Activated CD8-positive, alpha-beta memory T cell treated with anti-CD3 and anti-CD28 coated beads, Interleukin-2, amount 50 U/mL, for 24 hours (primary cell): ENCODE measurements around the gene TM4SF18.

Experiments
- DNase-seq: peaks from one replicate; pipeline ENCODE4 v3.0.0-alpha.2; 2020; ENCODE audit errors: extremely low read depth

TM4SF18 gene

GRCh38 chr3:149330609-149331331 is 2.7 kb downstream of the TM4SF18 start:
- no peak for DNase-seq

GRCh38 chr3:149327156-149327555 is 6.3 kb downstream of the TM4SF18 start:
- DNase-seq, result no peak

- no peak for DNase-seq
These were observed 7.9 kb downstream of the TM4SF18 start for GRCh38 chr3:149325581-149325980.

- DNase-seq, result no peak
These were observed 9.1 kb downstream of the TM4SF18 start for GRCh38 chr3:149324332-149324731.

- no peak for DNase-seq
These were observed 11.8 kb downstream of the TM4SF18 start for GRCh38 chr3:149321640-149322039.

GRCh38 chr3:149321136-149321535 is 12.3 kb downstream of the TM4SF18 start:
- no peak for DNase-seq

- DNase-seq, result no peak
These were observed 13.7 kb downstream of the TM4SF18 start for GRCh38 chr3:149319750-149320149.

- DNase-seq, result no peak
These were observed 16.4 kb downstream of the TM4SF18 start for GRCh38 chr3:149317072-149317471.

- DNase-seq, result no peak
These were observed 17.0 kb downstream of the TM4SF18 start for GRCh38 chr3:149316437-149316836.

- no peak for DNase-seq
These were observed 17.7 kb downstream of the TM4SF18 start for GRCh38 chr3:149315694-149316093.

- no peak for DNase-seq
These were observed 18.4 kb downstream of the TM4SF18 start for GRCh38 chr3:149314807-149315578.

GRCh38 chr3:149313542-149313941 is 19.9 kb downstream of the TM4SF18 start:
- DNase-seq, result no peak

GRCh38 chr3:149310796-149311534 is 22.5 kb downstream of the TM4SF18 start:
- DNase-seq, result no peak

GRCh38 chr3:149307435-149307783 is 26.0 kb downstream of the TM4SF18 start:
- no peak for DNase-seq

- no peak for DNase-seq
These were observed 26.5 kb downstream of the TM4SF18 start for GRCh38 chr3:149306751-149307434.

- no peak for DNase-seq
These were observed 28.1 kb downstream of the TM4SF18 start for GRCh38 chr3:149305376-149305775.

- no peak for DNase-seq
These were observed 33.3 kb downstream of the TM4SF18 start for GRCh38 chr3:149299938-149300801.

- DNase-seq, result no peak
These were observed 36.5 kb downstream of the TM4SF18 start for GRCh38 chr3:149296972-149297371.

- no peak for DNase-seq
These were observed 40.8 kb downstream of the TM4SF18 start for GRCh38 chr3:149292666-149293065.

- DNase-seq, result no peak
These were observed 42.3 kb downstream of the TM4SF18 start for GRCh38 chr3:149291178-149291577.

GRCh38 chr3:149288655-149289054 is 44.8 kb downstream of the TM4SF18 start:
- DNase-seq, result no peak
